SU-DHL-6 (cell line): Measurements from ENCODE around the gene NEXMIF.
"Not testable (repeated sequence)": the region's sequence is repeated elsewhere in the genome, so short reads cannot be mapped to it uniquely, and the experiment has no call there.

Experiments
- H2AFZ ChIP-seq: fragments of 200-600 bp; sonication (generic); 2 replicates; pipeline ENCODE4 v1.6.1; 2014; ENCODE audit warnings: low read depth, mild to moderate bottlenecking, moderate library complexity, mixed read lengths, antibody characterized with exemption, low read length; ENCODE audit not compliant: severe bottlenecking
- H3F3A ChIP-seq: fragments of 200-600 bp; shearing (Covaris generic); 2 replicates; pipeline ENCODE4 v1.6.0; 2016; ENCODE audit warnings: antibody characterized with exemption, mild to moderate bottlenecking; ENCODE audit not compliant: insufficient read depth
- H3K27ac ChIP-seq: fragments of 200-600 bp; sonication (generic); 2 replicates; pipeline ENCODE4 v1.5.1; 2016; ENCODE audit warnings: low read depth, mild to moderate bottlenecking, low read length, moderate library complexity, mixed read lengths
- H3K27me3 ChIP-seq: fragments of 200-600 bp; sonication (generic), shearing (Covaris generic); 2 replicates; pipeline ENCODE4 v1.6.0; 2014; ENCODE audit warnings: mild to moderate bottlenecking, low read length
- H3K36me3 ChIP-seq: fragments of 200-600 bp; sonication (generic); 2 replicates; pipeline ENCODE4 v1.6.1; 2014; ENCODE audit warnings: mild to moderate bottlenecking, low read length, mixed read lengths
- H3K4me2 ChIP-seq: fragments of 300-600, 200-600 bp; shearing (Covaris generic), sonication (generic); 2 replicates; pipeline ENCODE4 v1.6.0; 2014; ENCODE audit warnings: low read length, low read depth, mild to moderate bottlenecking; ENCODE audit not compliant: poor library complexity, severe bottlenecking
- H3K4me3 ChIP-seq: fragments of 200-600 bp; sonication (generic); 2 replicates; pipeline ENCODE4 v1.5.1; 2014; ENCODE audit warnings: antibody characterized with exemption, low read length, mild to moderate bottlenecking, mixed read lengths; ENCODE audit not compliant: insufficient read depth, poor library complexity, severe bottlenecking
- H3K79me2 ChIP-seq: fragments of 200-600 bp; sonication (generic); 2 replicates; pipeline ENCODE4 v1.6.1; 2014; ENCODE audit warnings: mild to moderate bottlenecking, low read length, moderate library complexity; ENCODE audit not compliant: insufficient read depth
- H3K9ac ChIP-seq: fragments of 200-600 bp; sonication (generic); 2 replicates; pipeline ENCODE4 v1.7.0; 2014; ENCODE audit warnings: mild to moderate bottlenecking, low read length
- H3K9me2 ChIP-seq: fragments of 200-600 bp; sonication (generic); replicated peaks from 2 replicates; pipeline ENCODE4 v1.6.1; 2014; ENCODE audit warnings: low read length; ENCODE audit not compliant: insufficient read depth
- H3K9me3 ChIP-seq: fragments of 200-600 bp; sonication (generic); 2 replicates; pipeline ENCODE4 v1.6.1; 2014; ENCODE audit warnings: low read length, mixed read lengths; ENCODE audit not compliant: insufficient read depth
- H4K20me1 ChIP-seq: fragments of 200-600 bp; sonication (generic); 2 replicates; pipeline ENCODE4 v1.6.1; 2014; ENCODE audit warnings: low read depth, mild to moderate bottlenecking, antibody characterized with exemption, low read length, moderate library complexity, mixed read lengths
- CTCF ChIP-seq: fragments of 200-600 bp; sonication (generic); IDR thresholded peaks from one replicate; pipeline ENCODE4 v1.5.1; 2017; ENCODE audit warnings: antibody characterized with exemption, mild to moderate bottlenecking, low read length, moderate library complexity; ENCODE audit not compliant: insufficient read depth, poor library complexity, severe bottlenecking
- EZH2phosphoT487 ChIP-seq: fragments of 200-600 bp; sonication (generic), shearing (Covaris generic); conservative IDR thresholded peaks from 2 replicates; pipeline ENCODE4 v1.6.1; 2018; ENCODE audit warnings: mild to moderate bottlenecking, antibody characterized with exemption, low read length, moderate library complexity, mixed read lengths

The NEXMIF gene

GRCh38 chrX:74902806-74903205, 22.4 kb downstream of the NEXMIF start:
- H3K36me3 ChIP-seq = no peaks in the 10 kb centered on the region
- no peak overlapping the region for H3K4me3 ChIP-seq
- no peaks in the 10 kb centered on the region for H3K79me2 ChIP-seq
- no peak for TF ChIP-seq EZH2phosphoT487
- no peak for TF ChIP-seq CTCF
- H3K9me2 ChIP-seq = no peaks in the 10 kb centered on the region
- H2AFZ ChIP-seq = no peak overlapping the region
- no peaks in the 10 kb centered on the region for H3K9me3 ChIP-seq
- no peaks in the 10 kb centered on the region for H4K20me1 ChIP-seq
- no peak overlapping the region for H3K9ac ChIP-seq
- no peak overlapping the region for H3K4me2 ChIP-seq
- no peaks in the 10 kb centered on the region for H3K27me3 ChIP-seq
- H3F3A ChIP-seq = no peaks in the 10 kb centered on the region
- no peak overlapping the region for H3K27ac ChIP-seq

DNA sequence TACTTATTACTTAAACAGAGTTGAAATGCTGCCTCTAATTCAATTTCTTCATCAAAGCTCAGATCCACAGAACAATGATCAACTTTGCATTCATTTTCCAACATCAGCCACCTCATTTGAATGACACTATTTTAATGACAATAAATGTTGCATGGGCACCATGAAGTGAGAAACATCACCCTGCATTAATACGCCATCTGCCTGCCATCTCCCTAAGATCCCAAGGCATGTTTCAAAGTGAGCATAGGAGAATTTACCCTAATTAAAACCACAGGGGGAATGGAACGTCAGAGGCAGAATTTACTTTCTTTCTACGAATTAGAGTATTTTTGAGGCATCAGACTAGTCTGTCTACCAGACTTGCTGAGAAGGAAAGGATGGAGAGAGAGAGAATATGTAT, 32.7 kb downstream of the NEXMIF start:
- Histone ChIP-seq H3K9ac (no peak overlapping the region), H3K36me3 (no peaks in the 10 kb centered on the region), H3K9me3 (no peaks in the 10 kb centered on the region), H3K4me3 (no peak overlapping the region), H3K27me3 (no peaks in the 10 kb centered on the region), H3K79me2 (no peaks in the 10 kb centered on the region), H3K27ac (no peak overlapping the region), H4K20me1 (no peaks in the 10 kb centered on the region), H3K4me2 (no peak overlapping the region), H3F3A (no peaks in the 10 kb centered on the region), H2AFZ (no peak overlapping the region), H3K9me2 (no peaks in the 10 kb centered on the region)
- TF ChIP-seq CTCF (no peak), EZH2phosphoT487 (no peak)

DNA sequence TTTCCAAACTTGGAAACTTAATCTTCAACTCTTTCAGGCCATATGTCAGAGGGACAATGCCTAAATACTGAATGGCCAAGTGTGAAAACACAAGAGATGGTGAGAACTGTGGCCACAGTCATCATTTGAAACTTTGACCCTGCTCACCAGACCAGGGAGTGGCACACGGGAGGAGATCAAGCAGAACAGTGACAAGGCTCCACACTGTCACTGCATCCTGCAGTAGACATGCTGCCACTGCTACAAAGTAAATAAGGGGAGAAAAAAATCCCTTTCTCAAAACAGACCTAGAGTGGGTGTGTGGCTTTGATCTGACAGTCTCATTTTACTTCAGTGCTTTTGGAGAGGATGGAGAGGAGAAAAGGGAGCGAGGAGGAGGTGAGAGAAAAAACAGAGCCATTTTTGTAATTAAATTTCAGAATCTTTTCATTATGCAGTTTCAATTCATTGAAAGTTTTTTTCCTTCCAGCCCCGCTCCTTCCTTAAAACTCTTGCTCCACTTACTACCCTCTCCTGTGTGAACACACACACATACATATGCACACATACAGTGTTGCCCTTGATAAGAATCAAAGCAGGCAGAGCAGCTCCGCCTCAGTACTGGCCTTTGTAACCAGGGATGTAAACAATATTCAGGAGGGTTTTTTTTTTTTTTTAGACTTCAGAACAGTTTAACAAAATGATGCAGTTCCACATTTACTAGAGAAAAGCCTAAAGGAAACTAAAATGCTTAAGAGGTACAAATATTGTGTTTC, 34.4 kb downstream of the NEXMIF start:
- H3K9ac ChIP-seq = no peak overlapping the region
- H4K20me1 ChIP-seq = no peaks in the 10 kb centered on the region
- no peak overlapping the region for H2AFZ ChIP-seq
- no peaks in the 10 kb centered on the region for H3K9me3 ChIP-seq
- no peaks in the 10 kb centered on the region for H3F3A ChIP-seq
- TF ChIP-seq CTCF (no peak), EZH2phosphoT487 (no peak)
- no peak overlapping the region for H3K4me2 ChIP-seq
- no peaks in the 10 kb centered on the region for H3K9me2 ChIP-seq
- H3K79me2 ChIP-seq = no peaks in the 10 kb centered on the region
- no peak overlapping the region for H3K27ac ChIP-seq
- H3K27me3 ChIP-seq = no peaks in the 10 kb centered on the region
- no peak overlapping the region for H3K4me3 ChIP-seq
- H3K36me3 ChIP-seq = no peaks in the 10 kb centered on the region

GRCh38 chrX:74882383-74882782, 42.9 kb downstream of the NEXMIF start:
- H3K27ac ChIP-seq, H3K27me3 ChIP-seq, H2AFZ ChIP-seq, H3K4me2 ChIP-seq, H3K4me3 ChIP-seq, H3K36me3 ChIP-seq, H3F3A ChIP-seq, H3K79me2 ChIP-seq, H4K20me1 ChIP-seq, H3K9ac ChIP-seq, H3K9me2 ChIP-seq, H3K9me3 ChIP-seq: not testable (repeated sequence)
